Measurements from ENCODE around the gene ARHGAP23.
"Not testable (repeated sequence)": the region's sequence is repeated elsewhere in the genome, so short reads cannot be mapped to it uniquely, and the experiment has no call there.

The ARHGAP23 gene

GRCh38 chr17:38482700-38483043, 54.4 kb downstream of the ARHGAP23 start:
- H3K27ac ChIP-seq (ENCODE audit: low read depth, low read length, poor library complexity, severe bottlenecking); H3K27me3 ChIP-seq (ENCODE audit: insufficient read depth, low read length); H3F3A ChIP-seq (ENCODE audit: insufficient read depth, low read length); H3K9ac ChIP-seq (ENCODE audit: low read length); H4K20me1 ChIP-seq (ENCODE audit: insufficient read depth, low read length); H2AFZ ChIP-seq (ENCODE audit: low read length); H3K36me3 ChIP-seq (ENCODE audit: insufficient read depth, low read length); H3K4me2 ChIP-seq (ENCODE audit: low read length); H3K4me3 ChIP-seq (ENCODE audit: low read depth, low read length, poor library complexity, severe bottlenecking); H3K9me2 ChIP-seq (ENCODE audit: low read depth, low read length); H3K9me3 ChIP-seq (ENCODE audit: low read length); H3K79me2 ChIP-seq (ENCODE audit: insufficient read depth, low read length): not testable (repeated sequence)
- H3K4me1 ChIP-seq (ENCODE audit: insufficient read depth, low read length, severe bottlenecking): peaks cover 11% of the 10 kb centered on the region

GRCh38 chr17:38484242-38485145, 56.2 kb downstream of the ARHGAP23 start:
- H3K36me3 ChIP-seq (ENCODE audit: insufficient read depth, low read length); H3F3A ChIP-seq (ENCODE audit: insufficient read depth, low read length); H2AFZ ChIP-seq (ENCODE audit: low read length); H3K9me2 ChIP-seq (ENCODE audit: low read depth, low read length); H3K27me3 ChIP-seq (ENCODE audit: insufficient read depth, low read length); H3K79me2 ChIP-seq (ENCODE audit: insufficient read depth, low read length); H3K9me3 ChIP-seq (ENCODE audit: low read length); H3K27ac ChIP-seq (ENCODE audit: low read depth, low read length, poor library complexity, severe bottlenecking); H4K20me1 ChIP-seq (ENCODE audit: insufficient read depth, low read length); H3K9ac ChIP-seq (ENCODE audit: low read length): not testable (repeated sequence)
- Histone ChIP-seq H3K4me2 (ENCODE audit: low read length) (0 out of 2 replicates have a peak overlapping the region, but pooled peaks have one; percentile 52), H3K4me1 (ENCODE audit: insufficient read depth, low read length, severe bottlenecking) (peaks cover 11% of the 10 kb centered on the region), H3K4me3 (ENCODE audit: low read depth, low read length, poor library complexity, severe bottlenecking) (peak overlapping the region; percentile 13)
- peak; percentile 62 for TF ChIP-seq CTCF (IDR thresholded peaks at IDR 0.05; ENCODE audit: low read length)

GRCh38 chr17:38485146-38485468, 56.8 kb downstream of the ARHGAP23 start:
- H3K27ac ChIP-seq (ENCODE audit: low read depth, low read length, poor library complexity, severe bottlenecking): no peak overlapping the region

GRCh38 chr17:38485681-38486298, 57.5 kb downstream of the ARHGAP23 start:
- H3K9me3 ChIP-seq (ENCODE audit: low read length); H3K27ac ChIP-seq (ENCODE audit: low read depth, low read length, poor library complexity, severe bottlenecking); H3K36me3 ChIP-seq (ENCODE audit: insufficient read depth, low read length); H3K9ac ChIP-seq (ENCODE audit: low read length); H3K9me2 ChIP-seq (ENCODE audit: low read depth, low read length); H3K27me3 ChIP-seq (ENCODE audit: insufficient read depth, low read length); H4K20me1 ChIP-seq (ENCODE audit: insufficient read depth, low read length); H3K79me2 ChIP-seq (ENCODE audit: insufficient read depth, low read length); H3F3A ChIP-seq (ENCODE audit: insufficient read depth, low read length); H3K4me3 ChIP-seq (ENCODE audit: low read depth, low read length, poor library complexity, severe bottlenecking): not testable (repeated sequence)
- 0 out of 2 replicates have a peak overlapping the region, but pooled peaks have one; percentile 30 for H2AFZ ChIP-seq (ENCODE audit: low read length)
- H3K4me2 ChIP-seq (ENCODE audit: low read length): peak overlapping the region; percentile 52; the same call in 1 of the 2 replicates
- peaks cover 11% of the 10 kb centered on the region for H3K4me1 ChIP-seq (ENCODE audit: insufficient read depth, low read length, severe bottlenecking)

More at GRCh38 chr17:38485146-38485468, 56.8 kb downstream of the ARHGAP23 start:
- Histone ChIP-seq H3F3A (ENCODE audit: insufficient read depth, low read length) (no peaks in the 10 kb centered on the region), H3K4me1 (ENCODE audit: insufficient read depth, low read length, severe bottlenecking) (peaks cover 11% of the 10 kb centered on the region), H3K9me2 (ENCODE audit: low read depth, low read length) (no peaks in the 10 kb centered on the region), H2AFZ (ENCODE audit: low read length) (0 out of 2 replicates have a peak overlapping the region, but pooled peaks have one; percentile 30), H3K27me3 (ENCODE audit: insufficient read depth, low read length) (peaks cover 3% of the 10 kb centered on the region; the same call in 1 of the 2 replicates), H3K9ac (ENCODE audit: low read length) (no peak overlapping the region), H3K9me3 (ENCODE audit: low read length) (no peaks in the 10 kb centered on the region), H3K79me2 (ENCODE audit: insufficient read depth, low read length) (no peaks in the 10 kb centered on the region), H3K36me3 (ENCODE audit: insufficient read depth, low read length) (no peaks in the 10 kb centered on the region), H3K4me3 (ENCODE audit: low read depth, low read length, poor library complexity, severe bottlenecking) (peak overlapping the region; percentile 13), H4K20me1 (ENCODE audit: insufficient read depth, low read length) (no peaks in the 10 kb centered on the region), H3K4me2 (ENCODE audit: low read length) (peak overlapping the region; percentile 52; the same call in 1 of the 2 replicates)
- TF ChIP-seq CTCF (IDR thresholded peaks at IDR 0.05; ENCODE audit: low read length) (no peak), EZH2 (IDR thresholded peaks at IDR 0.05; ENCODE audit: borderline replicate concordance, low read length) (no peak)

GRCh38 chr17:38489774-38490173, 61.5 kb downstream of the ARHGAP23 start:
- H3F3A ChIP-seq (ENCODE audit: insufficient read depth, low read length); H3K4me2 ChIP-seq (ENCODE audit: low read length); H3K79me2 ChIP-seq (ENCODE audit: insufficient read depth, low read length); H3K36me3 ChIP-seq (ENCODE audit: insufficient read depth, low read length); H4K20me1 ChIP-seq (ENCODE audit: insufficient read depth, low read length); H3K9me3 ChIP-seq (ENCODE audit: low read length); H3K9me2 ChIP-seq (ENCODE audit: low read depth, low read length); H2AFZ ChIP-seq (ENCODE audit: low read length); H3K9ac ChIP-seq (ENCODE audit: low read length); H3K4me3 ChIP-seq (ENCODE audit: low read depth, low read length, poor library complexity, severe bottlenecking); H3K27ac ChIP-seq (ENCODE audit: low read depth, low read length, poor library complexity, severe bottlenecking); H3K27me3 ChIP-seq (ENCODE audit: insufficient read depth, low read length): not testable (repeated sequence)
- peaks cover 11% of the 10 kb centered on the region for H3K4me1 ChIP-seq (ENCODE audit: insufficient read depth, low read length, severe bottlenecking)

Data from OCI-LY1 (cell line).